H9 (cell line): Measurements from ENCODE around the gene QSOX2. TPM values are rescaled to one million over a fixed set of nuclear protein-coding genes. Genes with fewer than 3 reads are reported as not detected.

ENCODE experiments used
- DNase-seq: peaks from one replicate; pipeline ENCODE4 v3.0.0-alpha.2; 2017
- H2AFZ ChIP-seq: one replicate; pipeline ENCODE4 v1.6.1; 2013; ENCODE audit warnings: mild to moderate bottlenecking, low read length, control low read depth, moderate library complexity
- H2AK5ac ChIP-seq: 2 replicates; pipeline ENCODE4 v1.6.1; 2013; ENCODE audit warnings: low read length, control low read depth, mixed read lengths; ENCODE audit not compliant: insufficient read length
- H2BK120ac ChIP-seq: one replicate; pipeline ENCODE4 v1.6.1; 2013; ENCODE audit warnings: low read depth, mild to moderate bottlenecking, low read length, control low read depth, inconsistent platforms; ENCODE audit not compliant: poor library complexity, severe bottlenecking
- H2BK12ac ChIP-seq: 2 replicates; pipeline ENCODE4 v1.6.1; 2013; ENCODE audit warnings: low read length, control low read depth, mixed read lengths, low read depth; ENCODE audit not compliant: insufficient read length
- H2BK15ac ChIP-seq: 2 replicates; pipeline ENCODE4 v1.6.1; 2013; ENCODE audit warnings: low read depth, low read length, control low read depth
- H2BK20ac ChIP-seq: one replicate; pipeline ENCODE4 v1.6.1; 2013; ENCODE audit warnings: low read depth, mild to moderate bottlenecking, low read length, control low read depth, inconsistent platforms; ENCODE audit not compliant: poor library complexity, severe bottlenecking
- H2BK5ac ChIP-seq: 2 replicates; pipeline ENCODE4 v1.6.1; 2013; ENCODE audit warnings: low read length, control low read depth, mixed read lengths; ENCODE audit not compliant: insufficient read length
- H3K14ac ChIP-seq: 2 replicates; pipeline ENCODE4 v1.6.1; 2013; ENCODE audit warnings: low read length, control low read depth; ENCODE audit not compliant: insufficient read depth
- H3K18ac ChIP-seq: 2 replicates; pipeline ENCODE4 v1.6.1; 2013; ENCODE audit warnings: low read depth, mild to moderate bottlenecking, mixed read lengths, low read length, control low read depth; ENCODE audit not compliant: insufficient read length
- H3K23ac ChIP-seq: 2 replicates; pipeline ENCODE4 v1.6.1; 2013; ENCODE audit warnings: low read length, control low read depth, mixed read lengths, low read depth; ENCODE audit not compliant: insufficient read length
- H3K23me2 ChIP-seq: 2 replicates; pipeline ENCODE4 v1.6.1; 2013; ENCODE audit warnings: low read depth, mild to moderate bottlenecking, mixed read lengths, low read length, control low read depth; ENCODE audit not compliant: insufficient read length, poor library complexity, severe bottlenecking
- H3K27ac ChIP-seq: 2 replicates; pipeline ENCODE4 v1.5.1; 2013; ENCODE audit warnings: low read length, control low read depth, mixed read lengths, low read depth; ENCODE audit not compliant: insufficient read length
- H3K27me3 ChIP-seq: 2 replicates; pipeline ENCODE4 v1.6.1; 2013; ENCODE audit warnings: low read length, control low read depth, inconsistent platforms; ENCODE audit not compliant: insufficient read depth
- H3K4ac ChIP-seq: 2 replicates; pipeline ENCODE4 v1.6.1; 2013; ENCODE audit warnings: low read depth, mild to moderate bottlenecking, control low read depth, inconsistent platforms, low read length, moderate library complexity
- H3K4me1 ChIP-seq: 2 replicates; pipeline ENCODE4 v1.6.1; 2013; ENCODE audit warnings: low read length, control low read depth, inconsistent platforms; ENCODE audit not compliant: insufficient read depth
- H3K4me2 ChIP-seq: 2 replicates; pipeline ENCODE4 v1.6.1; 2013; ENCODE audit warnings: low read length, control low read depth, mixed read lengths; ENCODE audit not compliant: insufficient read length, insufficient read depth
- H3K56ac ChIP-seq: 2 replicates; pipeline ENCODE4 v1.6.1; 2013; ENCODE audit warnings: low read depth, mild to moderate bottlenecking, mixed read lengths, low read length, control low read depth; ENCODE audit not compliant: insufficient read length
- H3K79me1 ChIP-seq: 2 replicates; pipeline ENCODE4 v1.6.1; 2013; ENCODE audit warnings: low read depth, mild to moderate bottlenecking, moderate library complexity, low read length, control low read depth, inconsistent platforms; ENCODE audit not compliant: insufficient read depth, poor library complexity, severe bottlenecking
- H3K79me2 ChIP-seq: 2 replicates; pipeline ENCODE4 v1.6.1; 2013; ENCODE audit warnings: low read length, control low read depth, inconsistent platforms; ENCODE audit not compliant: insufficient read depth
- H3K9ac ChIP-seq: 2 replicates; pipeline ENCODE4 v1.6.1; 2013; ENCODE audit warnings: low read length, control low read depth, mixed read lengths; ENCODE audit not compliant: insufficient read length; ENCODE audit errors: extremely low read depth
- H3K9me3 ChIP-seq: one replicate; pipeline ENCODE4 v1.6.1; 2013; ENCODE audit warnings: low read depth, low read length, inconsistent platforms; ENCODE audit not compliant: control insufficient read depth
- H3T11ph ChIP-seq: one replicate; pipeline ENCODE4 v1.6.1; 2013; ENCODE audit warnings: mild to moderate bottlenecking, low read length, control low read depth, inconsistent platforms
- H4K20me1 ChIP-seq: one replicate; pipeline ENCODE4 v1.6.1; 2013; ENCODE audit not compliant: control insufficient read depth, insufficient read length, insufficient read depth
- H4K5ac ChIP-seq: 2 replicates; pipeline ENCODE4 v1.6.1; 2013; ENCODE audit warnings: low read depth, mild to moderate bottlenecking, mixed read lengths, low read length, control low read depth; ENCODE audit not compliant: insufficient read length
- H4K8ac ChIP-seq: replicated peaks from 2 replicates; pipeline ENCODE4 v1.6.1; 2013; ENCODE audit warnings: low read length, control low read depth, mixed read lengths, low read depth; ENCODE audit not compliant: insufficient read length
- H4K91ac ChIP-seq: 2 replicates; pipeline ENCODE4 v1.6.1; 2013; ENCODE audit warnings: low read depth, mild to moderate bottlenecking, moderate library complexity, mixed read lengths, low read length, control low read depth; ENCODE audit not compliant: insufficient read length
- H3K27ac Mint-ChIP-seq, 3 experiments: 2 replicates in 2 of 3; 3 replicates in 1 of 3; pipeline ENCODE4 v1.8.0; 2020 to 2021; ENCODE audit warnings: mixed read lengths in 3 of 3, mild to moderate bottlenecking in 1 of 3, moderate library complexity in 1 of 3
- H3K27me3 Mint-ChIP-seq: 2 replicates; pipeline ENCODE4 v1.8.0; 2021; ENCODE audit warnings: low read depth, mild to moderate bottlenecking, moderate library complexity, mixed read lengths
- H3K36me3 Mint-ChIP-seq, 3 experiments: 2 replicates in 2 of 3; 3 replicates in 1 of 3; pipeline ENCODE4 v1.8.0; 2020 to 2021; ENCODE audit warnings: low read depth in 3 of 3, mixed read lengths in 3 of 3; ENCODE audit not compliant: insufficient read depth in 1 of 3
- H3K4me1 Mint-ChIP-seq, 2 experiments: 2 replicates each; pipeline ENCODE4 v1.8.0; 2020; ENCODE audit warnings: mixed read lengths in 2 of 2
- H3K4me3 Mint-ChIP-seq, 2 experiments: 2 replicates in 1 of 2; 3 replicates in 1 of 2; pipeline ENCODE4 v1.8.0; 2020 to 2021; ENCODE audit warnings: mild to moderate bottlenecking in 2 of 2, mixed read lengths in 2 of 2, moderate library complexity in 1 of 2
- H3K9me3 Mint-ChIP-seq, 2 experiments: 2 replicates in 1 of 2; 3 replicates in 1 of 2; pipeline ENCODE4 v1.8.0; 2020; ENCODE audit warnings: mild to moderate bottlenecking in 2 of 2, mixed read lengths in 2 of 2, moderate library complexity in 1 of 2
- WGBS: extraction: QIAGEN DNeasy Blood & Tissue Kit; methylation state at CpG from one replicate; pipeline ENCODE4 v1.1.7; 2013; ENCODE audit warnings: missing lambda C conversion rate, low lambda C conversion rate, mixed read lengths; ENCODE audit not compliant: insufficient read length; ENCODE audit errors: extremely low coverage; 5-methylcytosine and 5-hydroxymethylcytosine counted together
- total RNA-seq: library from RNA; stranded (reverse); gene quantifications from 2 replicates; pipeline ENCODE4 v1.2.1, GENCODE V29; 2021
- TF ChIP-seq, protein P1 (sequence below): fragments of 200-600 bp; sonication (generic); conservative IDR thresholded peaks from 3 replicates; pipeline ENCODE4 v1.8.0; 2021; ENCODE audit warnings: antibody characterized with exemption, mild to moderate bottlenecking

The QSOX2 gene
- total RNA-seq, 1 experiment from 2014 or later = 25.8 TPM

DNA sequence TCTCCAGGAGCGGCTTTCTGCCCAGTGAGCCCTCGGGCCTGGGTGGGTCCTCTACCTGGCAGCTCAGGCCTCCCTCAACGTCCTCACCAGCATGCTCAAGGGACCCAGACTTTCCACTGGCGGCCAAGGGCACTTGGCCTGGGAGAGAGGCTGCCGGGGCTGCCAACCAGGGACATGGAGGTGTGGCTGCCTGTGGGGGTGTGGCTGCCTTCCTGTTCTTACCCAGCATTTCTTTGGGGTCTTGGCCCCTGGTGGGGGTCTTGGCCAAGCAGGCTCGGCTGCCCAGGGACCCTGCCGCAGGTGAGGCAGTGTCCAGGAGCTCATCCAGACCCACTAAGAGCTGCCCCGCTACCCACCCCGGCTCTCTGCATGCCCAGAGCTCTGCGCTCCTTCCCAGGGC, 7.2 kb upstream of the QSOX2 start:
- no peak overlapping the region for H2BK20ac ChIP-seq
- H2BK15ac ChIP-seq = no peak overlapping the region
- H3K79me2 ChIP-seq = no peaks in the 10 kb centered on the region
- H3K27me3 ChIP-seq = no peaks in the 10 kb centered on the region
- no peak overlapping the region for H3K27ac Mint-ChIP-seq
- no peak overlapping the region for H2AFZ ChIP-seq
- H3K56ac ChIP-seq = no peak overlapping the region
- H3K79me1 ChIP-seq = no peaks in the 10 kb centered on the region
- H2BK120ac ChIP-seq = no peak overlapping the region
- no peak overlapping the region for H3K4me2 ChIP-seq
- H3K27ac ChIP-seq = no peak overlapping the region
- H4K5ac ChIP-seq = no peak overlapping the region
- no peaks in the 10 kb centered on the region; the same call in 1 of the 2 replicates for H3K27me3 Mint-ChIP-seq
- TF ChIP-seq, protein P1, sequence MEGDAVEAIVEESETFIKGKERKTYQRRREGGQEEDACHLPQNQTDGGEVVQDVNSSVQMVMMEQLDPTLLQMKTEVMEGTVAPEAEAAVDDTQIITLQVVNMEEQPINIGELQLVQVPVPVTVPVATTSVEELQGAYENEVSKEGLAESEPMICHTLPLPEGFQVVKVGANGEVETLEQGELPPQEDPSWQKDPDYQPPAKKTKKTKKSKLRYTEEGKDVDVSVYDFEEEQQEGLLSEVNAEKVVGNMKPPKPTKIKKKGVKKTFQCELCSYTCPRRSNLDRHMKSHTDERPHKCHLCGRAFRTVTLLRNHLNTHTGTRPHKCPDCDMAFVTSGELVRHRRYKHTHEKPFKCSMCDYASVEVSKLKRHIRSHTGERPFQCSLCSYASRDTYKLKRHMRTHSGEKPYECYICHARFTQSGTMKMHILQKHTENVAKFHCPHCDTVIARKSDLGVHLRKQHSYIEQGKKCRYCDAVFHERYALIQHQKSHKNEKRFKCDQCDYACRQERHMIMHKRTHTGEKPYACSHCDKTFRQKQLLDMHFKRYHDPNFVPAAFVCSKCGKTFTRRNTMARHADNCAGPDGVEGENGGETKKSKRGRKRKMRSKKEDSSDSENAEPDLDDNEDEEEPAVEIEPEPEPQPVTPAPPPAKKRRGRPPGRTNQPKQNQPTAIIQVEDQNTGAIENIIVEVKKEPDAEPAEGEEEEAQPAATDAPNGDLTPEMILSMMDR = no peak
- no peak overlapping the region for H3K4me3 Mint-ChIP-seq
- no CpG with 5 or more reads among the region's 10 CpGs for WGBS
- H2BK5ac ChIP-seq = no peak overlapping the region
- H3K9me3 Mint-ChIP-seq = no peaks in the 10 kb centered on the region
- H3K23ac ChIP-seq = no peak overlapping the region
- no peak for DNase-seq
- no peak overlapping the region for H3T11ph ChIP-seq
- H3K18ac ChIP-seq = no peak overlapping the region
- no peaks in the 10 kb centered on the region for H3K4me1 ChIP-seq
- H3K4ac ChIP-seq = no peak overlapping the region
- no peak overlapping the region for H4K91ac ChIP-seq
- H2BK12ac ChIP-seq = no peak overlapping the region
- no peak overlapping the region for H3K9ac ChIP-seq
- H4K20me1 ChIP-seq = no peaks in the 10 kb centered on the region
- no peak overlapping the region for H3K14ac ChIP-seq
- H3K23me2 ChIP-seq = no peaks in the 10 kb centered on the region
- H3K36me3 Mint-ChIP-seq = no peaks in the 10 kb centered on the region
- H3K9me3 ChIP-seq = no peaks in the 10 kb centered on the region
- H3K4me1 Mint-ChIP-seq = peaks cover 5 to 13% of the 10 kb centered on the region in 2 experiments
- no peak overlapping the region for H4K8ac ChIP-seq
- no peak overlapping the region for H2AK5ac ChIP-seq
